K562 (cell line): ENCODE results near the gene FOXD3. TPM values are rescaled to one million over a fixed set of nuclear protein-coding genes. Genes with fewer than 3 reads are reported as not detected.

ENCODE experiments used
- CHD2 ChIP-seq: IDR thresholded peaks from 2 replicates; pipeline ENCODE4 v1.6.1; 2011; ENCODE audit warnings: low read depth, low read length
- DEAF1 ChIP-seq: fragments of 450-650 bp; formaldehyde crosslinking; IDR thresholded peaks from 2 replicates; pipeline ENCODE4 v1.4.0; 2020; ENCODE audit warnings: mild to moderate bottlenecking, moderate library complexity
- E2F5 ChIP-seq: sonication (generic); formaldehyde crosslinking; IDR thresholded peaks from 2 replicates; pipeline ENCODE4 v1.8.0; 2022; ENCODE audit warnings: mild to moderate bottlenecking, missing genetic modification reagents
- ETV1 ChIP-seq: fragments of 450-650 bp; conservative IDR thresholded peaks from 2 replicates; pipeline ENCODE4 v1.6.1; 2016; ENCODE audit warnings: missing genetic modification characterization, control low read depth, low read depth, missing compliant biosample characterization
- JUN ChIP-seq, 2 experiments: sonication (generic) in 1 of 2; formaldehyde crosslinking in 1 of 2; IDR thresholded peaks; 2 replicates each; pipeline versions ENCODE4 v1.6.1 to v1.8.0; 2012 to 2022; ENCODE audit warnings: borderline replicate concordance in 2 of 2, mild to moderate bottlenecking in 2 of 2, improper control_type of control experiment in 1 of 2, low read depth in 1 of 2, low read length in 1 of 2, missing genetic modification reagents in 1 of 2
- MAZ ChIP-seq, 2 experiments: fragments of 450-650 bp in 1 of 2; sonication (generic) in 1 of 2; formaldehyde crosslinking; IDR thresholded peaks in 1 of 2; conservative IDR thresholded peaks in 1 of 2; 2 replicates each; pipeline versions ENCODE4 v1.4.0 to v1.5.0; 2020; ENCODE audit warnings: mild to moderate bottlenecking in 1 of 2, missing genetic modification reagents in 1 of 2
- MEF2A ChIP-seq: IDR thresholded peaks from 2 replicates; pipeline ENCODE4 v1.6.1; 2011; ENCODE audit warnings: low read depth, mild to moderate bottlenecking, low read length, moderate library complexity; ENCODE audit not compliant: control insufficient read depth
- MITF ChIP-seq: IDR thresholded peaks from 2 replicates; pipeline ENCODE4 v1.6.1; 2014; ENCODE audit warnings: antibody characterized with exemption
- MYC ChIP-seq, 2 experiments: fragments of 250-450 bp in 1 of 2; sonication (Bioruptor Pico) in 1 of 2; IDR thresholded peaks; 2 replicates each; pipeline versions ENCODE4 v1.5.1 to v1.6.1; 2012 to 2021; ENCODE audit warnings: low read depth in 2 of 2, borderline replicate concordance in 1 of 2, improper control_type of control experiment in 1 of 2, low read length in 1 of 2, mild to moderate bottlenecking in 1 of 2, moderate library complexity in 1 of 2
- NR1H2 ChIP-seq: sonication (generic); formaldehyde crosslinking; IDR thresholded peaks from 2 replicates; pipeline ENCODE4 v1.4.0; 2020; ENCODE audit warnings: mild to moderate bottlenecking, missing genetic modification reagents
- PRDM10 ChIP-seq: fragments of 450-650 bp; IDR thresholded peaks from 2 replicates; pipeline ENCODE4 v1.6.1; 2018; ENCODE audit not compliant: partially characterized antibody
- PRMT5 ChIP-seq: sonication (generic); formaldehyde crosslinking; IDR thresholded peaks from 2 replicates; pipeline ENCODE4 v1.5.0; 2020; ENCODE audit warnings: missing genetic modification reagents
- RBM39 ChIP-seq: fragments of 200-400 bp; formaldehyde crosslinking; optimal IDR thresholded peaks from 2 replicates; pipeline ENCODE3; 2018; ENCODE audit warnings: low read depth, low read length
- SNIP1 ChIP-seq: fragments of 450-650 bp; IDR thresholded peaks from 2 replicates; pipeline ENCODE4 v1.7.1; 2017; ENCODE audit warnings: low read depth, mild to moderate bottlenecking
- SP1 ChIP-seq: sonication (generic); formaldehyde crosslinking; IDR thresholded peaks from 2 replicates; pipeline ENCODE4 v1.8.1; 2022; ENCODE audit warnings: mild to moderate bottlenecking, missing genetic modification reagents
- TOE1 ChIP-seq, 2 experiments: fragments of 450-650 bp in 1 of 2; sonication (generic) in 1 of 2; formaldehyde crosslinking in 1 of 2; IDR thresholded peaks; 2 replicates each; pipeline versions ENCODE4 v1.7.1 to v1.8.0; 2016 to 2022; ENCODE audit warnings: borderline replicate concordance in 2 of 2, mild to moderate bottlenecking in 2 of 2, antibody characterized with exemption in 1 of 2, inconsistent platforms in 1 of 2, low read depth in 1 of 2, missing genetic modification reagents in 1 of 2, moderate library complexity in 1 of 2
- TSC22D4 ChIP-seq: fragments of 450-650 bp; IDR thresholded peaks from 2 replicates; pipeline ENCODE4 v1.6.1; 2016; ENCODE audit warnings: missing genetic modification characterization, missing biosample characterization, control low read depth
- ZC3H8 ChIP-seq: fragments of 450-650 bp; IDR thresholded peaks from 2 replicates; pipeline ENCODE4 v1.6.1; 2017
- ZNF696 ChIP-seq: fragments of 250-450 bp; sonication (Bioruptor Pico); conservative IDR thresholded peaks from 2 replicates; pipeline ENCODE4 v1.4.0; 2020; ENCODE audit warnings: mild to moderate bottlenecking, moderate library complexity
- polyA plus RNA-seq, 8 experiments: library from polyadenylated mRNA; depleted of rRNA in 4 of 8; stranded (reverse) in 5 of 8; unstranded in 3 of 8; fragments of >200 nt; fragmentation: Nextera tagmentation in 2 of 8; fragmentation: Illumina TruSeq in 1 of 8; extraction: Ambion mirVana in 2 of 8; extraction: Trizol in 1 of 8; gene quantifications; 2 replicates each; pipeline versions ENCODE4 v1.2.1 to v1.2.3, GENCODE V29; 2011 to 2014; ENCODE audit warnings: inconsistent platforms in 1 of 8, missing spikeins in 1 of 8
- total RNA-seq, 7 experiments: library from RNA; depleted of rRNA in 6 of 7; stranded (reverse); fragments of >200 nt in 6 of 7; fragmentation: Illumina TruSeq in 2 of 7; extraction: Trizol in 2 of 7; gene quantifications; 2 replicates each; pipeline versions ENCODE4 v1.2.1 to v1.2.3, GENCODE V29; 2011 to 2021; ENCODE audit warnings: low replicate concordance in 1 of 7

The FOXD3 gene
- total and polyA plus RNA-seq, 9 of the 15 experiments (the other 6 are each of a cell fraction or from before 2014, with no cell fraction given) = 0.06 to 0.45 (median 0.10) TPM; not detected in 2

GRCh38 chr1:63327417-63328054 lies 5.2 kb downstream of the FOXD3 start (continued):
- TF ChIP-seq PRDM10 = no peak
- TF ChIP-seq SP1 (CRISPR knock-in tag) = no peak
- TF ChIP-seq JUN (IDR thresholded peaks at IDR 0.05; ENCODE audit: borderline replicate concordance, low read depth, low read length) = no peak
- no peak for TF ChIP-seq JUN (CRISPR knock-in tag; IDR thresholded peaks at IDR 0.05; ENCODE audit: borderline replicate concordance)
- TF ChIP-seq SNIP1 = no peak
- no peak for TF ChIP-seq ZC3H8
- TF ChIP-seq TSC22D4 (tag) = no peak
- TF ChIP-seq CHD2 = no peak
- TF ChIP-seq TOE1 (IDR thresholded peaks at IDR 0.05; ENCODE audit: borderline replicate concordance) = no peak
- no peak for TF ChIP-seq TOE1 (CRISPR knock-in tag; IDR thresholded peaks at IDR 0.05; ENCODE audit: borderline replicate concordance, low read depth)
- TF ChIP-seq NR1H2 = no peak
- no peak for TF ChIP-seq ZNF696 (CRISPR knock-in tag)
- TF ChIP-seq DEAF1 = no peak
- TF ChIP-seq MEF2A = no peak
- TF ChIP-seq ETV1 (tag) = no peak
- peak; percentile 72 for TF ChIP-seq MYC (IDR thresholded peaks at IDR 0.05; ENCODE audit: low read depth, low read length)
- no peak for TF ChIP-seq MYC (CRISPR knock-in tag; IDR thresholded peaks at IDR 0.05; ENCODE audit: borderline replicate concordance, low read depth)
- TF ChIP-seq PRMT5 (CRISPR knock-in tag) = no peak
- no peak for TF ChIP-seq RBM39
- TF ChIP-seq E2F5 (CRISPR knock-in tag) = no peak
- TF ChIP-seq MITF = no peak
- TF ChIP-seq MAZ (CRISPR knock-in tag; conservative IDR thresholded peaks at IDR 0.05 in 1 of 2, IDR thresholded peaks at IDR 0.05 in 1 of 2) = 0 out of 4 replicates have a peak, but pooled peaks of 1 of the 2 experiments have one; percentile 37
